Measurements from ENCODE around the gene CSE1L.
"Not testable (repeated sequence)": the region's sequence is repeated elsewhere in the genome, so short reads cannot be mapped to it uniquely, and the experiment has no call there.

The CSE1L gene

DNA sequence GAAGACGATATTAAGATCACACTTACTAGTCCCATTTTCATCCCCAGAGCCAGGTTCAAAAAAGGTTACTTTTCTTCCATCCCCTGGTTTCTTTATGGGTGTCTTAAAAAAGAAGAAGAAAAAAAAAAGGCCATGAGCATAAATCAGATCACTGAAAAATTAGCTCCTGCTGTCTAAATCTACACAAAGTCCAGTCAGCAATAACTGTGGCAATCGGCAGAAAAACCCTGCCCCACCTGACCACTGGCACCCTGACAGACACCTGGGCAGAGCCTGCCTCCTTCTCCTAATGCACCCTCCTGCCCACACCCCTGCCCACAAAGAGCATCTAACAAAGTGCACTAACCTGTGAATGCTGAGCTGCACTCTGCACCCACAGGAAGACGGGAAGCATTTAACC lies 72.2 kb downstream of the CSE1L start:
- in situ Hi-C loops (cut with MboI; ENCODE audit: low sequenced_read_pairs): no loop called here

DNA sequence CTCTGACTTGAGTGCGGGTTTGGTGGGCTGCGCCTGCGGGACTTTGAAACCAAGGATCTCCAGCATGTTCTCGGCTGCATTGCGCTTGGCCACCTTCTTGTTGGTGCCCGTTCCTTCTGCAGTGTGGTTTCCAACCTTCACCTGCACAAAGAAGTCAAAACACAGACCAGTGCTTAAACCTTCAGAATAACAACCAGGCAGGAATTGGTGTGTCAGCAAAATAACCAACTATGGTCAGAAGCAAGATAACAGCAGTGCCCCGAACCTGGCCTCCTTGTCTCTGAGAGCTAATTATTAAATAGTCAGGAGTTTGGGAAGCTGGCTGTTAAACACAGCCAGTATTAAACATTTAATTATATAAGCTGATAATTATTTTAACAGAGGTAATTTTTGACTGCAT lies 73.9 kb downstream of the CSE1L start:
- in situ Hi-C loops (cut with MboI; ENCODE audit: low sequenced_read_pairs): no loop called here

DNA sequence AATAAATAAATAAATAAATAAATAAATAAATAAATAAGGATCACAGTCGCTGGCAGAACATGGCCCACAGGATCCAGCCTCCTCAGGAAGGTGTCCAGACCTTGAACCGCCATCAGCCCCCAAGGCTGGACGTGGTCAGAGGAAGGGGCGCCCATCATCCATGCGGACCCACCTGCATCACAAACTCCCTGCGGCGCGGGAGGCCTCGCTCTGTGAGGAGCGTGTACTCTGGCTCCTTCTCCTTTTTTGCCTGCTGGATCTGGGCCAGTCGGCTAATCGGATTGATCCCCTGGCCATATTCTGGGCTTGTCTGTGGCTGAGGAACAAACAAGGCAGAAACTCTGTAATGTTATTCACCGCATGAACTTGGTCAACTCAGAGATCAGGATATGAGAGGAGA lies 76.8 kb downstream of the CSE1L start:
- in situ Hi-C loops (cut with MboI; ENCODE audit: low sequenced_read_pairs): no loop called here

DNA sequence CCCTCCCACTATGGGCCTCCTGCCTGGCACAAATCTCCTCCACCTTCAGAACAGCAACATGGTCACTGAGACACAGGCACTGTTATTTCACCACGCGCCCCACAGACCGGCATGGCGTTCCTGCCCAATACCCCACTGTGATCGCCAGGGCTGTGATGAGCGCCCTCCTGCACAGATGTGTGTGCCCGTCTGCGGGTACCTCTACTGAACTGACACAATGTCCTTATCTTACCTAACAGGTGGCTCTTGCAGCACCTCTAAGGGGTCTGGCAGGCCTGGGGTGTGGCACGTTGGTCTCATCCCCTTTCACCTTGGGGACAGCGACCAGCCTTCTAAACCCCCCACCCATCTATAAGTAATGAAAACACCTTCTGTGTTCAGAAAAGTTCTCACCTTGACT lies 77.9 kb downstream of the CSE1L start:
- in situ Hi-C loops (cut with MboI; ENCODE audit: low sequenced_read_pairs): no loop called here

DNA sequence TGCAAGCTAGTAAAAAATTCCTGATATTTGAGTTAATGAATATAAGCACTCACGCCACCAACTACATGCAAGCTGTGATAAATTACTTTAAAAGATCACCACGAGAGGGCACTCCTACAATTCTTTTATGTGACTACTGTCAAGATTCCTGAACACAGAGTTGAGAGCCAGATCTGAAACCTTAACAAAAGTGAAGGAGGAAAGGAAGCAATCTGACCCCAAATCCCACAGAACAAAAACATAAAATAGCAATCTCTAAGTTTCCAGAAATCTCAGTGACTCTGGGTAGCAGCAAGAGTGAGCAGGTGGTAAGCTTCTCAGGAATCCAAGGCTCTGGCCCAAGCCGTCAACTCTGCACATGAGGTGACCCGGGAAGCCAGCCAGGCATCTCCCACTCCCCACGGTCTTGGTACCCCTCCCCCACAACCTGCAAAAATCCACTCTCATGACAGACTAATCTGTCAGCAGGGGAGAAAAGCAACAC lies 86.9 kb downstream of the CSE1L start:
- in situ Hi-C loops (cut with MboI; ENCODE audit: low sequenced_read_pairs): no loop called here

DNA sequence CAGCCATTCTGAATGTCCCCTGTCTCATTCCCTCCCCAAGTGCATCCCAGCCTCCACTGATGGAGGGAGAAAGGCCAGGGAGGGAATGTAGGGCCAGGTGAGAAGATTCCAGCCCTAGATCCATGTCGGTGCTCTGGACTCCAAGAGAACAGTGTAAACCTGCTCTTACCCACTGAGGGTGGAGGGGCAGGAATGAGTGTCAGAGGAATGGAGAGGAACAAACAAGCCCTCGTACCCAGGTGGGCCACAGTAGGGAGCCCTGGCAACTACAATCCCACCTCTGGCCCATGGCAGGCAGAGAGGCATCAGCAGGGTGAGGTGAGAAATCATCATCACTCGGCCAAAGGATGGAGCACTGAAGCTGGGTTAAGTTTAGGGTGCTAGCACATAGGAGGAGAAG lies 87.5 kb downstream of the CSE1L start:
- in situ Hi-C loops (cut with MboI; ENCODE audit: low sequenced_read_pairs): no loop called here

DNA sequence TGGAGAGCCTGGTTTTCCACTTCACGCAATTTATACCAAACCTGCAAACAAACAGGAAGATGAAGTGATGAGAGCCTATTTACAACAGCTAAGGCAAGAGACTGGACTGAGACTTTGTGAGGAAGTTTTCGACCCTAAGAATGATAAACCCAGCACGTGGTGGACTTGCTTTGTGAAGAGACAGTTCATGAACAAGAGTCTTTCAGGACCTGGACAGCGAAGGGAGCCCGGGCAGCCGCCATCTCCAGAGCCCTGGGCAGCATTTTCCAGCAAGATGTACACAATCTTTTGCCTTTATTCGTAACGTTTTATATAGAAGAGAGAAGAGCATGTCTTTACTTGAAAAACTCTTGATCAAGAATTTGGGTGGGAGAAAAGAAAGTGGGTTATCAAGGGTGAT lies 88.7 kb downstream of the CSE1L start:
- in situ Hi-C loops (cut with MboI; ENCODE audit: low sequenced_read_pairs): not testable (repeated sequence)

DNA sequence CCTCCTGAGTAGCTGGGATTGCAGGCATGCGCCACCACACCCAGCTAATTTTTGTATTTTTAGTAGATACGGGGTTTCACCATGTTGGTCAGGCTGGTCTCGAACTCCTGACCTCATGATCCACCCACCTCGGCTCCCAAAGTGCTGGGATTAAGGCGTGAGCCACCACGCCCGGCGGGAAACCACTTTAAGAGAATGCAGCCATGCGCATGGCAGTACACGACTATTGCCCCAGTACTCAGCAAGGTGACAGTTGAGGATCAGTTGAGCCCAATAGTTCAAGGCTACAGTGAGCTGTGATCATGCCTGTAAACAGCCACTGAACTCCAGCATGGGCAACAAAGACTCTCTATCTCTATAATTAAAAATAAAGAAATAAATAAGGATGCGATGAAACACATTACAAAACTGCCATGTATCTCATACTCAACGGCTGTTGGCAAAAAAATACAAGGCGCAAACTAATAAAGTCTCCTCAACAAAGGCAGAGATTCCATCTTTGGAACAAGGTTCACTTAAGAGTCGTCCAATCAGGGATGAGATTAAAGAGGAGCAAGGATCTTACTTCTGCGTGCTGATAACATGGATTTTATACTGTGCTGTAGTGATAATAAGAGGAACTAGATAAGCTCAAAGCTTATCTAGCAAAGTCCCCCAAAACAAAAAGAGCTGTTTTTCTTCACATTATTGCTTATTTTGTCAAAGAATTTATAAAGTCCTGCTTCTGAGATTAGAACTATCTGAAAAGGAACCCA lies 90.9 kb downstream of the CSE1L start:
- in situ Hi-C loops (cut with MboI; ENCODE audit: low sequenced_read_pairs): no loop called here

DNA sequence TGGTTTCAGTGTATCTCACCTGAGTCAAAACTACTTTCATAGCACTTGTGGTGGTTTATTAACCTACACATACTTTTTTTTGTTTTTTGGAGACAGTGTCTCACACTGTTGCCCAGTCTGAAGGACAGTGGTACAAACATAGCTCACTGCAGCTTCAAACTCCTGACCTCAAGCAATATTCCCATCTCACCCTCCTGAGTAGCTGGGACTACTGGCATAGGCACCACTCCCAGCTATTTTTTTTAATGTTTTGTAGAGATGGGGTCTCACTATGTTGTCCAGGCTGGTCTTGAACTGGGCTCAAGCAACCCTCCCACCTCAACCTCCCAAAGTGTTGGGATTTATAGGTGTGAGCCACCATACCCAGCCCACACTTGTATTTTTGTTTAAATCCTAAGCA lies 92.3 kb downstream of the CSE1L start:
- in situ Hi-C loops (cut with MboI; ENCODE audit: low sequenced_read_pairs): no loop called here

DNA sequence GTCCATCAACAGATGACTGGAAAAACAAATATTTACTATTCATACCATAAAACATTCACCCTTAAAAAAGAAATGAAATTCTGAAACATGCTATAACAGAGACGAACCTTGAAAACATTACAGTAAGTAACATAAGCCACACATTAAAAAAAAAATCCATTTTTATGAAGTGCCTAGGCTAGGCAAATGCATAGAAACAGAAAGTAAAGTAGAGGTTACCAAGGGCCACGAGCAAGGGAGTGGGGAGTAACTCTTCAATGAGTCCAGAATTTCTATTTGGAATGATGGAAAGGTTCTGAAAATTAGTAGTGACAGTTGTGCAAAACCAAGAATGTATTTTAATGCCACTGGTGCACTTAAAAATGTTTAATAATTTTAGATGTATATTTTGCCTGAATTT lies 94.3 kb downstream of the CSE1L start:
- in situ Hi-C loops (cut with MboI; ENCODE audit: low sequenced_read_pairs): no loop called here

DNA sequence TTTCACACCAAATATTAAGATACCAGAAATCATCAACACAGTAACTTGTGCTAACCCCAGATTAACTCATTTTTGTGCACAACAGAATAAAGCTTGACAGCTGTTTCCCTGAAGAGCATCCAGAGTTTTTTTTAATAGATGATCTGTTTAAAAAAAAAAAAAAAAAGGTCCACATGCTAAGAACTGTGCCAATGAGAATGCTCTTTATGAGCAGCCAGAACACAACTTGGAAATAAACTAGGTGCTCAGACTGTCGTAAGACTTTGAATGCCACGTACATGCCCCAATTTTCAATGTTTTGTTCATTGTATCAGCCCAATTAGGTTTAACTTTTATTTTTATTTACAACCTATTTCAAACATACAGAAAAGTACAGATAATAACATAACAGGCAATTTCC lies 94.7 kb downstream of the CSE1L start:
- in situ Hi-C loops (cut with MboI; ENCODE audit: low sequenced_read_pairs): no loop called here
